Measurements from ENCODE around the gene PIK3CD. TPM values are rescaled to one million over a fixed set of nuclear protein-coding genes. Genes with fewer than 3 reads are reported as not detected.

Gene PIK3CD
- total and polyA plus RNA-seq, 2 experiments from 2014 or later, result 1.2 to 1.3 TPM

DNA sequence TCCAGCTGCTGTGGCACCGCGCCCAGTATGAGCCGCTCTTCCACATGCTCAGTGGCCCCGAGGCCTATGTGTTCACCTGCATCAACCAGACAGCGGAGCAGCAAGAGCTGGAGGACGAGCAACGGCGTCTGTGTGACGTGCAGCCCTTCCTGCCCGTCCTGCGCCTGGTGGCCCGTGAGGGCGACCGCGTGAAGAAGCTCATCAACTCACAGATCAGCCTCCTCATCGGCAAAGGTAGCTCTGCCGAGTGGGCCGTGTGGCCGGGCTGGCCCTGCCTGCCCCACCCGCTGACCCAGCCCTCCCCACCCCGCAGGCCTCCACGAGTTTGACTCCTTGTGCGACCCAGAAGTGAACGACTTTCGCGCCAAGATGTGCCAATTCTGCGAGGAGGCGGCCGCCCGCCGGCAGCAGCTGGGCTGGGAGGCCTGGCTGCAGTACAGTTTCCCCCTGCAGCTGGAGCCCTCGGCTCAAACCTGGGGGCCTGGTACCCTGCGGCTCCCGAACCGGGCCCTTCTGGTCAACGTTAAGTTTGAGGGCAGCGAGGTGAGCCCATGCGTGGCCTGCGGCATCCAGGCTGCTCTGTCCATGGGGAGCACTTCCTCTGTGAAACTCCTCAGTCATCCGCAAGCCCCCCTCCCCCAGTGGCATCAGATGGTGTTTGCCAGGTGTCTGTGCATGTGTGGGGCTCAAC, 64.2 kb downstream of the PIK3CD start:
- TF ChIP-seq, protein P1, sequence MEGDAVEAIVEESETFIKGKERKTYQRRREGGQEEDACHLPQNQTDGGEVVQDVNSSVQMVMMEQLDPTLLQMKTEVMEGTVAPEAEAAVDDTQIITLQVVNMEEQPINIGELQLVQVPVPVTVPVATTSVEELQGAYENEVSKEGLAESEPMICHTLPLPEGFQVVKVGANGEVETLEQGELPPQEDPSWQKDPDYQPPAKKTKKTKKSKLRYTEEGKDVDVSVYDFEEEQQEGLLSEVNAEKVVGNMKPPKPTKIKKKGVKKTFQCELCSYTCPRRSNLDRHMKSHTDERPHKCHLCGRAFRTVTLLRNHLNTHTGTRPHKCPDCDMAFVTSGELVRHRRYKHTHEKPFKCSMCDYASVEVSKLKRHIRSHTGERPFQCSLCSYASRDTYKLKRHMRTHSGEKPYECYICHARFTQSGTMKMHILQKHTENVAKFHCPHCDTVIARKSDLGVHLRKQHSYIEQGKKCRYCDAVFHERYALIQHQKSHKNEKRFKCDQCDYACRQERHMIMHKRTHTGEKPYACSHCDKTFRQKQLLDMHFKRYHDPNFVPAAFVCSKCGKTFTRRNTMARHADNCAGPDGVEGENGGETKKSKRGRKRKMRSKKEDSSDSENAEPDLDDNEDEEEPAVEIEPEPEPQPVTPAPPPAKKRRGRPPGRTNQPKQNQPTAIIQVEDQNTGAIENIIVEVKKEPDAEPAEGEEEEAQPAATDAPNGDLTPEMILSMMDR (IDR thresholded peaks at IDR 0.05; ENCODE audit: poor library complexity), result no peak
- TF ChIP-seq EZH2phosphoT487 (IDR thresholded peaks at IDR 0.05; ENCODE audit: low read depth, severe bottlenecking, unreplicated experiment), result no peak
- no peak for TF ChIP-seq EZH2 (IDR thresholded peaks at IDR 0.05; ENCODE audit: borderline replicate concordance)
- no peaks in the 10 kb centered on the region for H3K4me1 ChIP-seq (ENCODE audit: insufficient read depth)
- no peaks in the 10 kb centered on the region for H3K36me3 ChIP-seq (replicated peaks; ENCODE audit: insufficient read depth, low read depth)
- H3K79me2 ChIP-seq, result no peaks in the 10 kb centered on the region
- no peak for DNase-seq (ENCODE audit: low spot score)
- no peak overlapping the region for H3K4me2 ChIP-seq
- H3K27me3 ChIP-seq, result no peaks in the 10 kb centered on the region
- H3K9me3 ChIP-seq (ENCODE audit: low read depth), result no peaks in the 10 kb centered on the region
- no peak overlapping the region for H3K4me3 ChIP-seq
- H3K27ac ChIP-seq, result no peak overlapping the region
- no peaks in the 10 kb centered on the region for H3K9me2 ChIP-seq (replicated peaks; ENCODE audit: insufficient read depth)
- no peaks in the 10 kb centered on the region for H4K20me1 ChIP-seq (ENCODE audit: insufficient read depth, poor library complexity, severe bottlenecking)
- H2AFZ ChIP-seq, result no peak overlapping the region
- WGBS (ENCODE audit: low lambda C conversion rate, missing lambda C conversion rate), result 93% methylated on average over 32 of the region's 40 CpGs

DNA sequence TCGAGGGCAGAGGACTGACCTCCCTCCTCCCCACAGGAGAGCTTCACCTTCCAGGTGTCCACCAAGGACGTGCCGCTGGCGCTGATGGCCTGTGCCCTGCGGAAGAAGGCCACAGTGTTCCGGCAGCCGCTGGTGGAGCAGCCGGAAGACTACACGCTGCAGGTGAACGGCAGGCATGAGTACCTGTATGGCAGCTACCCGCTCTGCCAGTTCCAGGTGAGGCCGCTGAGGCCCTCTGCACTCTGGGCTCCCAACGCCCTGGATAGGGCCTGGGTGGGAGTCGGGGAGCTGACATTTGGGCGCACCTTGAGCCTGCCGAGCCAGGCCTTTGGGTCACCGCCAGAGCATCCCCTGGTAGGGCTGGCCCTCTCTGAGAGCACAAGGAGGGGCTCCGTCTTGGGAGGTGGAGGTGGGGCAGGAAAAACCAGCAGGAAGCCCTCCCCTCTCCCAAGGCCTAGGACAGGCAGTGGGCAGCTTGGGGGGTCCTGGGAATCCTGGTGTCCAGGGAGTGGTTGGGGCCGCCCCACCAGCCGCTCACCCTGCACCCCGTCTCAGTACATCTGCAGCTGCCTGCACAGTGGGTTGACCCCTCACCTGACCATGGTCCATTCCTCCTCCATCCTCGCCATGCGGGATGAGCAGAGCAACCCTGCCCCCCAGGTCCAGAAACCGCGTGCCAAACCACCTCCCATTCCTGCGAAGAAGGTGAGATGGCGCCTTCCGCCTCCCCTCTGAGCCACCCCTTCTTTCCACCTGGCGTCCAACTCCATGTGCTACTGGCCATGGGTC, 65.1 kb downstream of the PIK3CD start:
- no peak for DNase-seq (ENCODE audit: low spot score)
- Histone ChIP-seq H3K27me3 (no peaks in the 10 kb centered on the region), H3K4me2 (no peak overlapping the region), H3K9me3 (ENCODE audit: low read depth) (no peaks in the 10 kb centered on the region), H3K9me2 (replicated peaks; ENCODE audit: insufficient read depth) (no peaks in the 10 kb centered on the region), H3K27ac (no peak overlapping the region), H3K4me1 (ENCODE audit: insufficient read depth) (no peaks in the 10 kb centered on the region), H3K79me2 (no peaks in the 10 kb centered on the region), H3K4me3 (no peak overlapping the region), H4K20me1 (ENCODE audit: insufficient read depth, poor library complexity, severe bottlenecking) (no peaks in the 10 kb centered on the region), H3K36me3 (replicated peaks; ENCODE audit: insufficient read depth, low read depth) (no peaks in the 10 kb centered on the region), H2AFZ (no peak overlapping the region)
- TF ChIP-seq, protein P1 (IDR thresholded peaks at IDR 0.05; ENCODE audit: poor library complexity), result no peak
- TF ChIP-seq EZH2phosphoT487 (IDR thresholded peaks at IDR 0.05; ENCODE audit: low read depth, severe bottlenecking, unreplicated experiment) (no peak), EZH2 (IDR thresholded peaks at IDR 0.05; ENCODE audit: borderline replicate concordance) (no peak)
- 95% methylated on average over 29 of the region's 29 CpGs for WGBS (ENCODE audit: low lambda C conversion rate, missing lambda C conversion rate)

DNA sequence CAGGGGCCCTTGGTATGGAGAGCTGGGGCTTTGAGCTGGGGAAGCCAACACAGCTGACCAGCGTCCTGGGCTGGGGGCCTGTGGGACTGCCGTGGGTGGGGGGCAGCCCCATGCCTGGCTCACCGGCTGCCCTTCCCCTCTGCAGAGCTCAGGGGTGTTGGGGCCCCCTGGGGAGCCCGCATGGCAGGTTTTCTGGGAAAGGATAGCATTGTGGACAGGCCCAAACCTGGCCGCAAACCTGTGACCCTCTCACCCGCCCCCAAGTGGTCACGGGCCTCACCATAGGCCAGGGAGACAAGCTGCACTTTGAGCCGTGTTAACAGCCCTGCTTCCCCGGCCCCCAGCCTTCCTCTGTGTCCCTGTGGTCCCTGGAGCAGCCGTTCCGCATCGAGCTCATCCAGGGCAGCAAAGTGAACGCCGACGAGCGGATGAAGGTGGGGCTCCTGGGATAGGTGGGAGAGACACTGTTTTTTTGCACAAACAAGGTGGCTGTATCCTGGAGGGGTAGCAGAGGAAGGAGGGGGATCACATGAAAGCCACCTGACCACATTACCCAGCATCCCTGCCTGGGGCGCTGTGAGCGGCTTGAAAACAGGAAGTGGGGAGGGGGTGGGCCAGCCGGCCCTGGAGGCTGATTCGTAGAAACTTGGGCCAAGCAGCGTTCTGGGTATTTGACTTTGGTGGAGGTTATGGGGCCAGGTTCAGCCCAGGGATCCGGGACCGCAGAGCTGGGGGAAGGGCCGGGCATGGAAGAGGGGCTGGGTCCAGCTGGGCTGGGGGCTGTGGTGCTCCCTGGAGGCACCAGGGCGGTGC, 65.9 kb downstream of the PIK3CD start:
- TF ChIP-seq, protein P1 (IDR thresholded peaks at IDR 0.05; ENCODE audit: poor library complexity), result no peak
- no peak for TF ChIP-seq EZH2phosphoT487 (IDR thresholded peaks at IDR 0.05; ENCODE audit: low read depth, severe bottlenecking, unreplicated experiment)
- TF ChIP-seq EZH2 (IDR thresholded peaks at IDR 0.05; ENCODE audit: borderline replicate concordance), result no peak
- 59% methylated on average over 24 of the region's 25 CpGs for WGBS (ENCODE audit: low lambda C conversion rate, missing lambda C conversion rate)
- Histone ChIP-seq H2AFZ (no peak overlapping the region), H3K4me2 (no peak overlapping the region), H3K9me3 (ENCODE audit: low read depth) (no peaks in the 10 kb centered on the region), H3K9me2 (replicated peaks; ENCODE audit: insufficient read depth) (no peaks in the 10 kb centered on the region), H3K27me3 (no peaks in the 10 kb centered on the region), H3K36me3 (replicated peaks; ENCODE audit: insufficient read depth, low read depth) (no peaks in the 10 kb centered on the region), H4K20me1 (ENCODE audit: insufficient read depth, poor library complexity, severe bottlenecking) (no peaks in the 10 kb centered on the region), H3K27ac (no peak overlapping the region), H3K4me1 (ENCODE audit: insufficient read depth) (no peaks in the 10 kb centered on the region), H3K4me3 (no peak overlapping the region), H3K79me2 (no peaks in the 10 kb centered on the region)
- no peak for DNase-seq (ENCODE audit: low spot score)
